ENCODE data around the gene ATF5.
"Not testable (repeated sequence)": the region's sequence is repeated elsewhere in the genome, so short reads cannot be mapped to it uniquely, and the experiment has no call there.

Gene ATF5

DNA sequence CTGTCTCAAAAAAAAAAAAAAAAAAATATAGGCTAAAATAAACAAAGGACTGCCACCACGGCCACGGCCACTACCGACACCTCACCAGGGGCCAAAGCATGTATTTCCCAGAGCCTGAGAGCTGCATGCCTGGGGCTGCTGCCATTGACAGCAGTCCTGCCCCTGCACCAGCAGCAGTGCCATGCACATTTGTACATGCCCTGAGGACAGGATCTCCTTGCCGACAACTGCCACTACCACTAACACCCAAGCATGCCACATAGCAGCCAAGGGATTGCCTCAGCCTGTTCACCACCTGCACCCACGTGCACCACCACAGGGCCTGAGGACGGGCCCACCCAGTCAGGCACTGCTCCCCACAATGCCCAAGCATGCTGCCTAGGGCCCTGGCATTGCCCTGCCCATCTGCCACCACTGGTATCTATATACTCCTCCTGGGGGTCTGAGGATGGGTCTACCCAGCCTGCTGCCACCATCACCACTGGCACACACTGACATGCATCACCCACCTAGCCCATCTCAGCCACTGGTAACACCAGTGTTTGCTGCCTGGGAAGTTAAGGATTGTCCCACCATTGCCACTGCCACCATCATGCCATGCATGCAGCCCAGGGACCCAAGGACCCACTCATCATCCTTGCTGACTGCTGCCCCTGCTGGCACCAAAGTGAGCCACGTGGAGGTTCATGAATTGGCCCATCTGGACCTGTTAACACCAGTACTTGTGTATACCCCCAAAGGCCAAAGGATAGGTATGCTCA is 10.9 kb downstream of the ATF5 start:
- Histone ChIP-seq H3K36me3 (ENCODE audit: control insufficient read depth, insufficient read depth, low read length) (no peaks in the 10 kb centered on the region), H3K27me3 (replicated peaks; ENCODE audit: control insufficient read depth, insufficient read depth, low read length) (no peaks in the 10 kb centered on the region), H3K4me3 (replicated peaks; ENCODE audit: low read depth, low read length) (no peak overlapping the region)
- peak; percentile 33 for TF ChIP-seq CTCF (IDR thresholded peaks at IDR 0.05; ENCODE audit: insufficient read depth, low read length, poor library complexity, severe bottlenecking)
- DNase-seq (ENCODE audit: extremely low read depth, insufficient read length) = no peak

DNA sequence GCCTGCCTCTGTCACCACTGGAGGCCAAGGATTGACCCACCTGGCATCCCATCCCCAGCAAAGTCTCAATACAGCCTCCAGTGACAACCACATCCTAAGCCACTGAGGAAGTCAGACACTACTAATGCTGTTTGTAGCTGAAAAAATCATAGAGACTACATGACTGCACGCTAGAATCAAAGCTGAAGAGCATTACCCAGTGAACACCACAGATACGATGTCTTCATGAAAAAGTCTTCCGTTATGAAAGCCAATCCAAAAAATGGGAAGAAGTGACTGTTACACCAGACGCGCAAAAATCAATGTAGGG is 11.4 kb downstream of the ATF5 start:
- DNase-seq (ENCODE audit: extremely low read depth, insufficient read length) = no peak

DNA sequence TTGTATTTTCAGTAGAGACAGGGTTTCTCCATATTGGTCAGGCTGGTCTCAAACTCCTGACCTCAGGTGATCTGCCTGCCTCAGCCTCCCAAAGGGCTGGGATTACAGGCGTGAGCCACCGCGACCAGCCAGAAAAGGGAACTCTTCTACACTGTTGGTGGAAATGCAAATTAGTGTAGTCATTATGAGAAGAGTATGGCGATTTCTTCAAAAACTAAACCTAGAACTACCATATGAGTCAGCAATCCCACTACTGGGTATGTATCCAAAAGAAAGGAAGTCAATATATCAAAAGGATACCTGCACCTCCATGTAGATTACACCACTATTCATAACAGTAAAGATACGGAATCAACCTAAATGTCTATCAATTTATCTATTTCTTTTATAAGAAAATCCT is 15.6 kb downstream of the ATF5 start:
- not testable (repeated sequence) for DNase-seq (ENCODE audit: extremely low read depth, insufficient read length); H3K36me3 ChIP-seq (ENCODE audit: control insufficient read depth, insufficient read depth, low read length); H3K4me3 ChIP-seq (replicated peaks; ENCODE audit: low read depth, low read length); H3K27me3 ChIP-seq (replicated peaks; ENCODE audit: control insufficient read depth, insufficient read depth, low read length)

More for the DNA sequence above, 11.4 kb downstream of the ATF5 start:
- H3K4me3 ChIP-seq (replicated peaks; ENCODE audit: low read depth, low read length) = no peak overlapping the region
- H3K36me3 ChIP-seq (ENCODE audit: control insufficient read depth, insufficient read depth, low read length) = no peaks in the 10 kb centered on the region
- no peak for TF ChIP-seq CTCF (IDR thresholded peaks at IDR 0.05; ENCODE audit: insufficient read depth, low read length, poor library complexity, severe bottlenecking)
- no peaks in the 10 kb centered on the region for H3K27me3 ChIP-seq (replicated peaks; ENCODE audit: control insufficient read depth, insufficient read depth, low read length)

GRCh38 chr19:49946415-49946814 is 17.4 kb downstream of the ATF5 start:
- H3K27me3 ChIP-seq (replicated peaks; ENCODE audit: control insufficient read depth, insufficient read depth, low read length) = no peaks in the 10 kb centered on the region
- no peak for DNase-seq (ENCODE audit: extremely low read depth, insufficient read length)
- H3K4me3 ChIP-seq (replicated peaks; ENCODE audit: low read depth, low read length) = no peak overlapping the region
- H3K36me3 ChIP-seq (ENCODE audit: control insufficient read depth, insufficient read depth, low read length) = no peaks in the 10 kb centered on the region
- TF ChIP-seq CTCF (IDR thresholded peaks at IDR 0.05; ENCODE audit: insufficient read depth, low read length, poor library complexity, severe bottlenecking) = no peak

GRCh38 chr19:49949742-49950589 is 21.0 kb downstream of the ATF5 start:
- no peak for DNase-seq (ENCODE audit: extremely low read depth, insufficient read length)
- no peak for TF ChIP-seq CTCF (IDR thresholded peaks at IDR 0.05; ENCODE audit: insufficient read depth, low read length, poor library complexity, severe bottlenecking)
- H3K36me3 ChIP-seq (ENCODE audit: control insufficient read depth, insufficient read depth, low read length) = no peaks in the 10 kb centered on the region
- no peaks in the 10 kb centered on the region for H3K27me3 ChIP-seq (replicated peaks; ENCODE audit: control insufficient read depth, insufficient read depth, low read length)
- H3K4me3 ChIP-seq (replicated peaks; ENCODE audit: low read depth, low read length) = no peak overlapping the region

GRCh38 chr19:49950590-49950948 is 21.6 kb downstream of the ATF5 start:
- no peak for TF ChIP-seq CTCF (IDR thresholded peaks at IDR 0.05; ENCODE audit: insufficient read depth, low read length, poor library complexity, severe bottlenecking)
- Histone ChIP-seq H3K36me3 (ENCODE audit: control insufficient read depth, insufficient read depth, low read length) (no peaks in the 10 kb centered on the region), H3K27me3 (replicated peaks; ENCODE audit: control insufficient read depth, insufficient read depth, low read length) (no peaks in the 10 kb centered on the region), H3K4me3 (replicated peaks; ENCODE audit: low read depth, low read length) (no peak overlapping the region)
- DNase-seq (ENCODE audit: extremely low read depth, insufficient read length) = no peak

Measured in GM06990 (cell line).